Measurements from ENCODE around the gene SERTAD1. TPM values are rescaled to one million over a fixed set of nuclear protein-coding genes. Genes with fewer than 3 reads are reported as not detected.

Gene SERTAD1
- total and polyA plus RNA-seq, 5 experiments from 2014 or later = 2.6 to 10.4 (median 6.2) TPM

- Mint-ChIP-seq H3K27me3 (no peaks in the 10 kb centered on the region), H3K4me3 (no peak overlapping the region), H3K36me3 (peaks cover 0 to 18% (median 8%) of the 10 kb centered on the region in 3 donors), H3K4me1 (peaks cover 0 to 6% (median 4%) of the 10 kb centered on the region in 4 donors), H3K27ac (peak overlapping the region in 1 of 10 donors; percentile 14), H3K9me3 (no peaks in the 10 kb centered on the region)
- DNase-seq = no peak
- POLR2A ChIA-PET = interaction anchor here (0.9 kb wide), 1 partner anchor 9 kb away, joined by 4 read pairs; no protein-coding TSS in a partner anchor
- no peak for ATAC-seq
Measured at GRCh38 chr19:40379446-40380198, 46.2 kb downstream of the SERTAD1 start.

- POLR2A ChIA-PET = no interaction called here
- no peak for DNase-seq
- ATAC-seq = no peak
- Mint-ChIP-seq H3K4me1 (peaks cover 0 to 13% (median 7%) of the 10 kb centered on the region in 4 donors), H3K27me3 (no peaks in the 10 kb centered on the region), H3K27ac (peak overlapping the region in 1 of 10 donors; percentile 56), H3K36me3 (peaks cover 0 to 26% (median 8%) of the 10 kb centered on the region in 3 donors), H3K9me3 (no peaks in the 10 kb centered on the region), H3K4me3 (no peak overlapping the region)
Measured at GRCh38 chr19:40378509-40378908, 47.3 kb downstream of the SERTAD1 start.

GRCh38 chr19:40377876-40378385 is 47.9 kb downstream of the SERTAD1 start:
- Mint-ChIP-seq H3K27ac (peak overlapping the region in 1 of 10 donors; percentile 74), H3K4me1 (peaks cover 0 to 13% (median 7%) of the 10 kb centered on the region in 4 donors), H3K27me3 (no peaks in the 10 kb centered on the region), H3K4me3 (no peak overlapping the region), H3K9me3 (no peaks in the 10 kb centered on the region), H3K36me3 (peaks cover 0 to 32% (median 8%) of the 10 kb centered on the region in 3 donors)
- DNase-seq (no peak), ATAC-seq (no peak)
- POLR2A ChIA-PET = no interaction called here

- DNase-seq = no peak
- POLR2A ChIA-PET = no interaction called here
- H3K36me3 Mint-ChIP-seq = peaks cover 0 to 40% (median 8%) of the 10 kb centered on the region in 3 donors
- no peaks in the 10 kb centered on the region for H3K9me3 Mint-ChIP-seq
- no peak for ATAC-seq
- H3K27ac Mint-ChIP-seq = peak overlapping the region in 4 of 10 donors; percentile 19 to 65 (median 47)
- H3K4me3 Mint-ChIP-seq = no peak overlapping the region
- H3K27me3 Mint-ChIP-seq = no peaks in the 10 kb centered on the region
- peaks cover 0 to 13% (median 7%) of the 10 kb centered on the region in 4 donors for H3K4me1 Mint-ChIP-seq
Measured at GRCh38 chr19:40376286-40376862, 49.4 kb downstream of the SERTAD1 start.

- Mint-ChIP-seq H3K27me3 (no peaks in the 10 kb centered on the region), H3K36me3 (peaks cover 0 to 48% (median 10%) of the 10 kb centered on the region in 3 donors), H3K4me3 (no peak overlapping the region), H3K27ac (no peak overlapping the region), H3K4me1 (peaks cover 0 to 13% (median 8%) of the 10 kb centered on the region in 4 donors), H3K9me3 (no peaks in the 10 kb centered on the region)
- no peak for ATAC-seq
- POLR2A ChIA-PET = interaction anchor here (0.6 kb wide), 1 partner anchor 26 kb away, joined by 4 read pairs; no protein-coding TSS in a partner anchor
- no peak for DNase-seq
Measured at GRCh38 chr19:40374084-40374483, 51.7 kb downstream of the SERTAD1 start.

GRCh38 chr19:40371802-40372122 is 54.0 kb downstream of the SERTAD1 start:
- no peak overlapping the region for H3K4me3 Mint-ChIP-seq
- H3K36me3 Mint-ChIP-seq = peaks cover 0 to 57% (median 11%) of the 10 kb centered on the region in 3 donors
- ATAC-seq (no peak), DNase-seq (no peak)
- H3K9me3 Mint-ChIP-seq = no peaks in the 10 kb centered on the region
- H3K27ac Mint-ChIP-seq = no peak overlapping the region
- POLR2A ChIA-PET = interaction anchor here (0.6 to 1.5 kb wide), 2 partner anchors 8 to 66 kb away, joined by 3 to 4 read pairs; no protein-coding TSS in a partner anchor
- H3K4me1 Mint-ChIP-seq = peaks cover 0 to 15% (median 8%) of the 10 kb centered on the region in 4 donors
- H3K27me3 Mint-ChIP-seq = no peaks in the 10 kb centered on the region

Other genes starting within 250 kb of the SERTAD1 start
- 10 to 100 TPM; 35.4 to 35.6 TPM for gene MAP3K10, start 234.6 kb downstream of the SERTAD1 start, total RNA-seq
- gene MAP3K10, start 234.6 kb downstream of the SERTAD1 start, polyA plus RNA-seq = under 1 TPM; 0.15 to 0.58 (median 0.35) TPM
- gene TTC9B, start 207.6 kb downstream of the SERTAD1 start, total RNA-seq = not detected
- gene TTC9B, start 207.6 kb downstream of the SERTAD1 start, polyA plus RNA-seq = not detected
- 1 to 10 TPM; 2.3 to 2.6 TPM for gene CCNP, start 199.3 kb downstream of the SERTAD1 start, total RNA-seq
- gene CCNP, start 199.3 kb downstream of the SERTAD1 start, polyA plus RNA-seq = under 1 TPM in 1 of 3 donors, not detected in 2; 0.14 TPM
- 100 to 1,000 TPM; 202 to 210 TPM for gene AKT2, start 140.6 kb downstream of the SERTAD1 start, total RNA-seq
- 10 to 100 TPM; 21.5 to 26.9 (median 22.9) TPM for gene AKT2, start 140.6 kb downstream of the SERTAD1 start, polyA plus RNA-seq
- gene C19orf47, start 77.6 kb downstream of the SERTAD1 start, total RNA-seq = 10 to 100 TPM; 12.6 to 16.9 TPM
- 10 to 100 TPM in 1 of 3 donors, 1 to 10 TPM in 2; 6.8 to 10.0 (median 9.8) TPM for gene C19orf47, start 77.6 kb downstream of the SERTAD1 start, polyA plus RNA-seq
- gene PLD3, start 77.3 kb downstream of the SERTAD1 start, total RNA-seq = 10 to 100 TPM; 92.5 to 98.6 TPM
- gene PLD3, start 77.3 kb downstream of the SERTAD1 start, polyA plus RNA-seq = 10 to 100 TPM; 46.5 to 87.5 (median 67.5) TPM
- under 1 TPM; 0.18 to 0.19 TPM for gene HIPK4, start 35.8 kb downstream of the SERTAD1 start, total RNA-seq
- gene HIPK4, start 35.8 kb downstream of the SERTAD1 start, polyA plus RNA-seq = not detected
- gene PRX, start 12.6 kb downstream of the SERTAD1 start, total RNA-seq = 1 to 10 TPM; 3.8 to 4.0 TPM
- under 1 TPM; 0.39 to 0.49 (median 0.44) TPM for gene PRX, start 12.6 kb downstream of the SERTAD1 start, polyA plus RNA-seq
- gene SERTAD3, start 18.3 kb upstream of the SERTAD1 start, total RNA-seq = 10 to 100 TPM in 1 of 2 experiments, 1 to 10 TPM in 1; 9.5 to 10.6 TPM
- gene SERTAD3, start 18.3 kb upstream of the SERTAD1 start, polyA plus RNA-seq = 1 to 10 TPM; 2.3 to 9.2 (median 2.9) TPM
- gene BLVRB, start 39.8 kb upstream of the SERTAD1 start, total RNA-seq = 10 to 100 TPM; 11.8 to 12.8 TPM
- 10 to 100 TPM; 17.3 to 27.8 (median 22.6) TPM for gene BLVRB, start 39.8 kb upstream of the SERTAD1 start, polyA plus RNA-seq
- under 1 TPM; 0.47 to 0.62 TPM for gene SPTBN4, start 41.0 kb upstream of the SERTAD1 start, total RNA-seq
- under 1 TPM in 1 of 3 donors, not detected in 2; 0.13 TPM for gene SPTBN4, start 41.0 kb upstream of the SERTAD1 start, polyA plus RNA-seq
- gene SHKBP1, start 150.9 kb upstream of the SERTAD1 start, total RNA-seq = 100 to 1,000 TPM; 116 to 122 TPM
- gene SHKBP1, start 150.9 kb upstream of the SERTAD1 start, polyA plus RNA-seq = 10 to 100 TPM; 85.3 to 98.9 (median 89.9) TPM
- 100 to 1,000 TPM in 1 of 2 experiments, 10 to 100 TPM in 1; 87.7 to 114 TPM for gene LTBP4, start 175.4 kb upstream of the SERTAD1 start, total RNA-seq
- gene LTBP4, start 175.4 kb upstream of the SERTAD1 start, polyA plus RNA-seq = 10 to 100 TPM; 13.4 to 27.4 (median 18.0) TPM

Measured in naive thymus-derived CD8-positive, alpha-beta T cell (primary cell).